Measurements from ENCODE around the gene GRM4.

Gene GRM4

DNA sequence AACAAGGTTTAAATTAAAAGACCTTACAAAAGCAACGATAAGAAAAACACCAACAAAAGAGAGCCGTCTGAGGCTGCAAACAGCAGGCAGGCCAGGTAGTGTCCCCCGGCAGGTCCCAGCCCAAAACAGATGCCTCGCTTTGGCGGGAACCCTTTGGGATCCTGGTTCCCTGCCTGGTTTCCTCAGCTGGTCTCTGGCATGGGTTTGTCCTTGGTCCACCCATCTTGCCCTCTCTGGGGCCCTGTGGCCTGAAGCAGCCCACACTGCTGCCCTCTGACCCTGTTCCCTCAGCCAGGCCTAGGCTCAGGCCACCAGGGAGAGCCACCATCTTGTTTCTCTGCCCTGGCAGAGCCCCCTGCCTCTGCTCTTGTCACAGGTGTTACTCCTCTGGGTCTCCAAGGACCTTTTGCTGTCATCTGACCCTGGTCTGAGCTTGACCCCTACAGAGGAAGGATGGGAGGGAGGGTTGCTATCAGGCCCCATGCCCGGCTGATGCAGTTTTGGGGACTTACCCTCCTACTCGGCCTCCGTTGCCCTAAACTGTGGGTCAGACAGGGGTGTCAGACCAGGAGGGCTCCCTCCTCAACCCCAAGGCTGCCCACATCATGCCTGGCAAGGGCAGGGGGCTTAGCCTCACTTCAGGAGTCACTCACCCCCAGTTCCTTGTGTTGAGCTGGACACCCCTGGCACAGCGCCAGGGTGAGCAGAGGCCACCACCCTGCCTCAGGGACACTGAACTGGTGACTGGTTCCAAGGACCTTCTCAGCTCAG is 30.6 kb upstream of the GRM4 start:
- no peak overlapping the region for H3K4me3 ChIP-seq (ENCODE audit: low read length)
- H3K4me1 ChIP-seq (ENCODE audit: insufficient read depth, low read length) = no peaks in the 10 kb centered on the region
- H3K27ac ChIP-seq (ENCODE audit: low read depth, low read length) = no peak overlapping the region
- H3K36me3 ChIP-seq (ENCODE audit: insufficient read depth, low read length) = no peaks in the 10 kb centered on the region
- no peaks in the 10 kb centered on the region for H3K27me3 ChIP-seq (ENCODE audit: insufficient read depth, low read length)
- H3K9me3 ChIP-seq (ENCODE audit: insufficient read depth, low read depth, low read length) = no peaks in the 10 kb centered on the region
- 87% methylated on average over 9 of the region's 9 CpGs for WGBS
- no peak overlapping the region for H3K9ac ChIP-seq (ENCODE audit: low read depth, low read length)

DNA sequence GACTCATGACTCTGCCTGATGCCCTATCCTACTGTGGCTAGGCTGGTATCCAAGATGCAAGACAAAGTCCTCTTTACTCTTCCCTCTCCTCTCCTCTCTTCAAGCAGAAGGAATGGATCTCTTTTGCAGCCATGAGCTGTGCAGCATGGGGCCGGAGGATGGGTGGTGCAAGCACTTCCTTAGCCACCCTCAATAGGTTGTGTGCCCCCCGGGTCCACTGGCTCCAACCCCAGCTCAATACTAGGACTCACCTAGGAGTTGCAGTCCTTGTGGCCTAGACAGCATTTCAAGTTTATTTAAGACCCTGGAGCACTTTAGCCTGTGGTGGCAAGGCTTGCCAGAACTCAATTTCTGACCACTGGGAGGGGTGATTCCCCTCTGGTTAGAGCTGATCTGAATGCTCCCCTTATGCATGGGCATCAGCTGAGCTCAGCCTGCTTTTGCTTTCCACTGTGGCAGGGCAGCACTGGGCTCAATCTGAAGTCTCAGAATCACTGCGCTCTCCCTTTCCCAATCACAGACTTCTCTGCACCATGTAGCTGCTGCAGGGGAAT is 29.0 kb upstream of the GRM4 start:
- no peaks in the 10 kb centered on the region for H3K4me1 ChIP-seq (ENCODE audit: insufficient read depth, low read length)
- no peaks in the 10 kb centered on the region for H3K36me3 ChIP-seq (ENCODE audit: insufficient read depth, low read length)
- 90% methylated on average over 3 of the region's 3 CpGs for WGBS
- H3K9me3 ChIP-seq (ENCODE audit: insufficient read depth, low read depth, low read length) = no peaks in the 10 kb centered on the region
- no peak overlapping the region for H3K4me3 ChIP-seq (ENCODE audit: low read length)
- no peak overlapping the region for H3K9ac ChIP-seq (ENCODE audit: low read depth, low read length)
- H3K27me3 ChIP-seq (ENCODE audit: insufficient read depth, low read length) = no peaks in the 10 kb centered on the region
- H3K27ac ChIP-seq (ENCODE audit: low read depth, low read length) = no peak overlapping the region

DNA sequence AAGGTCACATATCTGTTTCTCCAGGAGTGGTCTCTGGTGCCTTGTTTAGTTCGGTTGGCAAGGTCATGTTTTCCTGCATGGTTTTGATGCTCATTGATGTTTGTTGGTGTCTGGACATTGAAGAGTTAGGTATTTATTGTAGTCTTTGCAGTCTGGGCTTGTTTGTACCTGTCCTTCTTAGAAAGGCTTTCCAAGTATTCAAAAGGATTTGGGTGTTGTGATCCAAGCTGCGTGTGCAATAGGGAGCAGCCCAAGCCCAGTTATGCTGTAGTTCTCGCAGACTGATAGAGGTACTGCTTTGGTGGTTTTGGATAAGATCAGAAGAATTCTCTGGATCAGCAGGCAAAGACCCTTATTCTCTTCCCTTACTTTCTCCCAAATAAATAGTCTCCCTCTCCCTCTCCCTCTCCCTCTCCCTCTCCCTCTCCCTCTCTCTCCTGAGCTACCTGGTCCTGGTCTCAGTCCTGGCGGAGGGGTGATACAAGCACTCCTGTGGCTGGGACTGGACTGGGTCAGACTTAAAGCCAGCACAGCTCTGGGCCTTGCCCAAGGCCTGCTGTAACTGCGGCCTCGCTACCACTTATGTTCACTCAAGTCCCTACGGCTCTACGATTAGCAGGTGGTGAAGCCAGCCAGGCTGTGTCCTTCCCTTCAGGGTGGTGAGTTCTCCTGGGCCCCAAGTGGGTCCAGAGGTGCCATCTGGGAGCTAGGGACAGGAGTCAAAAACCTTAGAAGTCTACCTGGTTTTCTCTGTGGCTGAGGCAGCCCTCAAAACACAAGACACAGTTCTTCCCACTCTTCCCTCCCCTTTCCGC is 27.3 kb upstream of the GRM4 start:
- H3K4me3 ChIP-seq (ENCODE audit: low read length) = no peak overlapping the region
- no peak overlapping the region for H3K27ac ChIP-seq (ENCODE audit: low read depth, low read length)
- no peaks in the 10 kb centered on the region for H3K9me3 ChIP-seq (ENCODE audit: insufficient read depth, low read depth, low read length)
- H3K4me1 ChIP-seq (ENCODE audit: insufficient read depth, low read length) = no peaks in the 10 kb centered on the region
- H3K9ac ChIP-seq (ENCODE audit: low read depth, low read length) = no peak overlapping the region
- 81% methylated on average over 9 of the region's 9 CpGs for WGBS
- no peaks in the 10 kb centered on the region for H3K36me3 ChIP-seq (ENCODE audit: insufficient read depth, low read length)
- H3K27me3 ChIP-seq (ENCODE audit: insufficient read depth, low read length) = no peaks in the 10 kb centered on the region

- WGBS = 88% methylated on average over 4 of the region's 4 CpGs
- Histone ChIP-seq H3K9ac (ENCODE audit: low read depth, low read length) (no peak overlapping the region), H3K27me3 (ENCODE audit: insufficient read depth, low read length) (no peaks in the 10 kb centered on the region), H3K27ac (ENCODE audit: low read depth, low read length) (no peak overlapping the region), H3K36me3 (ENCODE audit: insufficient read depth, low read length) (no peaks in the 10 kb centered on the region), H3K4me3 (ENCODE audit: low read length) (no peak overlapping the region), H3K4me1 (ENCODE audit: insufficient read depth, low read length) (no peaks in the 10 kb centered on the region), H3K9me3 (ENCODE audit: insufficient read depth, low read depth, low read length) (no peaks in the 10 kb centered on the region)
These were observed 24.5 kb upstream of the GRM4 start for GRCh38 chr6:34170346-34170745.

DNA sequence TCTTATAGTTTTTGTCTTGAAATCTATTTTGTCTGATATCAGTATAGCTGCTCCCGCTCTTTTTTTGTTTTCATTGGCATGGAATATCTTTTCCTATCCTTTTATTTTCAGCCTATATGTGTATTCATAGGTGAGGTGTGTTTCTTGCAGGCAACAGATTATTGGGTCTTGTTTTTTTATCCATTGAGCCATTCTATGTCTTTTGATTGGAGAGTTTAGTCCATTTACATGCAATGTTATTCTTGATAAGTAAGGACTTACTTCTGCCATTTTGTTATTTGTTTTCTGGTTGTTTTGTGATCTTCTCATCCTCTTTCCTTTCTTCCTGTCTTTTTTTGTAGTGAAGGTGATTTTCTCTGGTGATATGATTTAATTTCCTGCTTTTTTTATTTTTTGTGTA is 24.0 kb upstream of the GRM4 start:
- Histone ChIP-seq H3K9me3 (ENCODE audit: insufficient read depth, low read depth, low read length) (no peaks in the 10 kb centered on the region), H3K36me3 (ENCODE audit: insufficient read depth, low read length) (no peaks in the 10 kb centered on the region), H3K4me1 (ENCODE audit: insufficient read depth, low read length) (no peaks in the 10 kb centered on the region), H3K27me3 (ENCODE audit: insufficient read depth, low read length) (no peaks in the 10 kb centered on the region), H3K27ac (ENCODE audit: low read depth, low read length) (no peak overlapping the region), H3K9ac (ENCODE audit: low read depth, low read length) (no peak overlapping the region), H3K4me3 (ENCODE audit: low read length) (no peak overlapping the region)
- no CpG with 5 or more reads among the region's 1 CpG for WGBS

DNA sequence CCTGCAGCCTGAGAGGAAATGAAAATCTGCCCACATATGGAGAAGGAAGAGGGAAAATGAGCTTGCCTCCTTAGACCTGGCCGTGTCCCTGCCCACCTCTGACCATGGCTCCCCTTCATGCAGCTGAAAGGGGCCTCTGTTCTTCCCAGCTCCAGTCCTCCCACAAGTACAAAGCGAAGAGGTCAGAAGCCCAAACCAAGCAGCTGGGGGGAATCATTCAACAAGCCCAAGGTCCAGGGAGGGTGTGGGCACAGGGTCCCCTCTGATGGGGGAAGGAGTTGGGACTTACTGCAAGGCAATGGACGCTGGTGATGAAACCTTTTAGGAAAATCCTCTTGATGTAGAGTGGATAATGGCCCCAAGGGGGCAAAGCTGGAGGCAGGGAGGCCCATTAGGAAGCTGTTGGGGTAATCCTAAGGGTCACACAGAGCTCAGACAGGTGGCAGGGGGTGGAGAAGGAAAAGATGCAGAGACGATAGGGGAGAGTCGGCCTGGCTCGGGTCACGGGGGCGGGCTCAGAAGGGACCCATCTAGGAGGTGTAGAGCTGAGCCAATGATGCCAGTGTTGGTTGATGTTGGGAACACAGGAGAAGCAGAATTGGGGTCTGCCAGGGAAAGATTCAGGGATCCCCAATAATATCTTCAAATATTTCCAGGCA is 16.1 kb upstream of the GRM4 start:
- peaks cover 9% of the 10 kb centered on the region for H3K9me3 ChIP-seq (ENCODE audit: insufficient read depth, low read depth, low read length)
- H3K36me3 ChIP-seq (ENCODE audit: insufficient read depth, low read length) = no peaks in the 10 kb centered on the region
- no peak overlapping the region for H3K27ac ChIP-seq (ENCODE audit: low read depth, low read length)
- no peaks in the 10 kb centered on the region for H3K27me3 ChIP-seq (ENCODE audit: insufficient read depth, low read length)
- H3K9ac ChIP-seq (ENCODE audit: low read depth, low read length) = no peak overlapping the region
- H3K4me1 ChIP-seq (ENCODE audit: insufficient read depth, low read length) = no peaks in the 10 kb centered on the region
- no peak overlapping the region for H3K4me3 ChIP-seq (ENCODE audit: low read length)
- 87% methylated on average over 8 of the region's 8 CpGs for WGBS

- peaks cover 11% of the 10 kb centered on the region for H3K27me3 ChIP-seq (ENCODE audit: insufficient read depth, low read length)
These were observed 14.0 kb upstream of the GRM4 start for GRCh38 chr6:34159844-34160243.

GRCh38 chr6:34158876-34159275 is 13.0 kb upstream of the GRM4 start:
- H3K4me3 ChIP-seq (ENCODE audit: low read length) = no peak overlapping the region
- no peaks in the 10 kb centered on the region for H3K4me1 ChIP-seq (ENCODE audit: insufficient read depth, low read length)
- H3K27ac ChIP-seq (ENCODE audit: low read depth, low read length) = no peak overlapping the region
- H3K9ac ChIP-seq (ENCODE audit: low read depth, low read length) = no peak overlapping the region
- peaks cover 19% of the 10 kb centered on the region for H3K27me3 ChIP-seq (ENCODE audit: insufficient read depth, low read length)
- 90% methylated on average over 3 of the region's 3 CpGs for WGBS
- peaks cover 9% of the 10 kb centered on the region for H3K9me3 ChIP-seq (ENCODE audit: insufficient read depth, low read depth, low read length)
- H3K36me3 ChIP-seq (ENCODE audit: insufficient read depth, low read length) = no peaks in the 10 kb centered on the region

More at GRCh38 chr6:34159844-34160243, 14.0 kb upstream of the GRM4 start:
- H3K36me3 ChIP-seq (ENCODE audit: insufficient read depth, low read length) = no peaks in the 10 kb centered on the region
- H3K4me3 ChIP-seq (ENCODE audit: low read length) = no peak overlapping the region
- peaks cover 9% of the 10 kb centered on the region for H3K9me3 ChIP-seq (ENCODE audit: insufficient read depth, low read depth, low read length)
- H3K27ac ChIP-seq (ENCODE audit: low read depth, low read length) = no peak overlapping the region
- H3K9ac ChIP-seq (ENCODE audit: low read depth, low read length) = no peak overlapping the region
- no peaks in the 10 kb centered on the region for H3K4me1 ChIP-seq (ENCODE audit: insufficient read depth, low read length)

- 89% methylated on average over 5 of the region's 6 CpGs for WGBS
These were observed 12.0 kb upstream of the GRM4 start for GRCh38 chr6:34157851-34158250.

GRCh38 chr6:34157236-34157830 is 11.4 kb upstream of the GRM4 start:
- Histone ChIP-seq H3K27me3 (ENCODE audit: insufficient read depth, low read length) (peaks cover 33% of the 10 kb centered on the region), H3K4me1 (ENCODE audit: insufficient read depth, low read length) (no peaks in the 10 kb centered on the region), H3K36me3 (ENCODE audit: insufficient read depth, low read length) (no peaks in the 10 kb centered on the region), H3K9ac (ENCODE audit: low read depth, low read length) (no peak overlapping the region), H3K4me3 (ENCODE audit: low read length) (no peak overlapping the region), H3K9me3 (ENCODE audit: insufficient read depth, low read depth, low read length) (peaks cover 9% of the 10 kb centered on the region), H3K27ac (ENCODE audit: low read depth, low read length) (no peak overlapping the region)
- 83% methylated on average over 10 of the region's 10 CpGs for WGBS

More at GRCh38 chr6:34157851-34158250, 12.0 kb upstream of the GRM4 start:
- no peak overlapping the region for H3K4me3 ChIP-seq (ENCODE audit: low read length)
- H3K9me3 ChIP-seq (ENCODE audit: insufficient read depth, low read depth, low read length) = peaks cover 9% of the 10 kb centered on the region
- H3K27me3 ChIP-seq (ENCODE audit: insufficient read depth, low read length) = peaks cover 29% of the 10 kb centered on the region
- no peaks in the 10 kb centered on the region for H3K36me3 ChIP-seq (ENCODE audit: insufficient read depth, low read length)
- no peak overlapping the region for H3K27ac ChIP-seq (ENCODE audit: low read depth, low read length)
- H3K9ac ChIP-seq (ENCODE audit: low read depth, low read length) = no peak overlapping the region
- no peaks in the 10 kb centered on the region for H3K4me1 ChIP-seq (ENCODE audit: insufficient read depth, low read length)

Measured in HUES64 (cell line).